ENCODE measurements around the gene BMAL1.

- no peak for TF ChIP-seq CTCF (IDR thresholded peaks at IDR 0.05; ENCODE audit: borderline replicate concordance, extremely low read depth, low read length, poor library complexity, severe bottlenecking)
- no peak for TF ChIP-seq EZH2 (IDR thresholded peaks at IDR 0.05; ENCODE audit: borderline replicate concordance, low read depth, low read length, severe bottlenecking)
Measured at GRCh38 chr11:13313005-13313819, 35.6 kb downstream of the BMAL1 start.

Data from DND-41 (cell line).